SK-N-SH treated with all-trans-retinoic acid at 6 μM for 48 hours (cell line): ENCODE measurements around the gene DNAAF3.

Experiments used
- ATAC-seq: fragments of 200-7000 bp; cut with Tn5 transposase; 3 replicates; pipeline ENCODE4 v1.9.1; 2020; ENCODE audit warnings: mild to moderate bottlenecking, moderate library complexity
- ARNTL ChIP-seq: fragments of 450-650 bp; formaldehyde crosslinking; IDR thresholded peaks from 2 replicates; pipeline ENCODE4 v1.5.0; 2020; ENCODE audit warnings: low read depth, mild to moderate bottlenecking, moderate library complexity, borderline replicate concordance
- BACH2 ChIP-seq: fragments of 250-450 bp; sonication (Bioruptor Pico); IDR thresholded peaks from 2 replicates; pipeline ENCODE4 v1.9.0; 2021; ENCODE audit warnings: mild to moderate bottlenecking, borderline replicate concordance
- CSDC2 ChIP-seq: fragments of 250-450 bp; sonication (Bioruptor Pico); IDR thresholded peaks from 2 replicates; pipeline ENCODE4 v1.5.0; 2020; ENCODE audit warnings: mild to moderate bottlenecking, moderate library complexity
- CSRNP3 ChIP-seq: fragments of 250-450 bp; sonication (Bioruptor Pico); IDR thresholded peaks from 2 replicates; pipeline ENCODE4 v1.5.1; 2021; ENCODE audit warnings: mild to moderate bottlenecking, moderate library complexity
- GLIS3 ChIP-seq: fragments of 250-450 bp; sonication (Bioruptor Pico); IDR thresholded peaks from 2 replicates; pipeline ENCODE4 v1.5.0; 2020; ENCODE audit warnings: mild to moderate bottlenecking, moderate library complexity
- ISL1 ChIP-seq: fragments of 250-450 bp; sonication (Bioruptor Pico); IDR thresholded peaks from 2 replicates; pipeline ENCODE4 v2.1.2; 2022; ENCODE audit warnings: mild to moderate bottlenecking, moderate library complexity
- OSR1 ChIP-seq: fragments of 250-450 bp; sonication (Bioruptor Pico); IDR thresholded peaks from 2 replicates; pipeline ENCODE4 v1.8.0; 2022; ENCODE audit warnings: moderate library complexity, mild to moderate bottlenecking, inconsistent platforms
- POU6F1 ChIP-seq: fragments of 250-450 bp; sonication (Bioruptor Pico); IDR thresholded peaks from 2 replicates; pipeline ENCODE4 v1.8.0; 2021; ENCODE audit warnings: low read depth, mild to moderate bottlenecking, moderate library complexity, borderline replicate concordance
- PPARA ChIP-seq: fragments of 250-450 bp; sonication (Bioruptor Pico); IDR thresholded peaks from 2 replicates; pipeline ENCODE4 v1.5.0; 2020; ENCODE audit warnings: mild to moderate bottlenecking, borderline replicate concordance
- SNAI2 ChIP-seq: fragments of 250-450 bp; sonication (Bioruptor Pico); IDR thresholded peaks from 2 replicates; pipeline ENCODE4 v1.5.0; 2020; ENCODE audit warnings: mild to moderate bottlenecking, moderate library complexity
- TCF4 ChIP-seq: fragments of 250-450 bp; sonication (Bioruptor Pico); IDR thresholded peaks from 2 replicates; pipeline ENCODE4 v1.8.0; 2021; ENCODE audit warnings: mild to moderate bottlenecking, moderate library complexity, borderline replicate concordance
- TOX ChIP-seq: fragments of 250-450 bp; sonication (Bioruptor Pico); IDR thresholded peaks from 2 replicates; pipeline ENCODE4 v1.8.0; 2021; ENCODE audit warnings: mild to moderate bottlenecking, moderate library complexity, borderline replicate concordance
- TSHZ2 ChIP-seq: fragments of 250-450 bp; sonication (Bioruptor Pico); IDR thresholded peaks from 2 replicates; pipeline ENCODE4 v1.5.0; 2020; ENCODE audit warnings: mild to moderate bottlenecking, moderate library complexity
- ZC3H10 ChIP-seq: fragments of 250-450 bp; sonication (Bioruptor Pico); IDR thresholded peaks from 2 replicates; pipeline ENCODE4 v1.5.1; 2021; ENCODE audit warnings: mild to moderate bottlenecking, moderate library complexity
- ZFP3 ChIP-seq: fragments of 250-450 bp; sonication (Bioruptor Pico); IDR thresholded peaks from 2 replicates; pipeline ENCODE4 v1.5.0; 2020; ENCODE audit warnings: mild to moderate bottlenecking, moderate library complexity
- ZFP30 ChIP-seq: fragments of 450-650 bp; formaldehyde crosslinking; IDR thresholded peaks from 2 replicates; pipeline ENCODE4 v1.5.0; 2022; ENCODE audit warnings: mild to moderate bottlenecking, moderate library complexity
- ZNF565 ChIP-seq: fragments of 450-650 bp; formaldehyde crosslinking; conservative IDR thresholded peaks from 2 replicates; pipeline ENCODE4 v1.5.0; 2020; ENCODE audit warnings: low read depth, mild to moderate bottlenecking, moderate library complexity
- ZNF8 ChIP-seq: fragments of 450-650 bp; formaldehyde crosslinking; IDR thresholded peaks from 2 replicates; pipeline ENCODE4 v1.5.0; 2020; ENCODE audit warnings: mild to moderate bottlenecking, moderate library complexity
- TF ChIP-seq, protein P1 (sequence below): fragments of 250-450 bp; sonication (Bioruptor Pico); IDR thresholded peaks from 2 replicates; pipeline ENCODE4 v1.5.1; 2020; ENCODE audit warnings: low read depth, mild to moderate bottlenecking, moderate library complexity

DNAAF3 gene

DNA sequence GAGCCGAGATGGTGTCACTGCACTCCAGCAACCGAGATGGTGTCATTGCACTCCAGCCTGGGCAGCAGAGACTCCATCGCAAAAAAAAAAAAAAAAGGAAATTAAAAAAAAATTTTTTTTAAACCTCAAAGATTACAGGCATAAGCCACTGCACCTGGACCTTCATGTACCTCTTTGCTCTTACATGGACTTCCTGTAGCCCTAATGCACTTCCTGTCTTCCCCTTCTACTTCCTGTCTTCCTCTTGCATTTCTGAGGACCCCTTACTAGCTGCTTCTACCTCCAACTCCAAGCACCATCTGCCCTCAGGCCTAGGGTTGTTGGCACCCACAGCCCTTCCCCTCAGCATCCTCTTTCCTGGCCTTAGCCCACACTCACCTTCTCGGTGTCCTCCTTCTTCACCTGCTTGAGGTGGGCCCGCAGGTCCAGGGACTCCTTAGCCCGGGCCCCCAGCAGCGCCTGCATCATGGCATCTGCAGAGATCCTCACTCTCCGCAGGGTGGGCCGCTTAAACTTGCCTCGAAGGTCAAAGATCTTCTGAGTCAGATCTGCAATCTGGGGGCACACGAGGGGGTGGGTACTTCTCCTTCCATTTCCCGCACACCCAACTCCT is 12.7 kb downstream of the DNAAF3 start:
- ATAC-seq, result no peak
- TF ChIP-seq OSR1 (CRISPR knock-in tag) (no peak), TCF4 (CRISPR knock-in tag) (no peak), ZNF8 (no peak), BACH2 (CRISPR knock-in tag) (no peak), CSDC2 (CRISPR knock-in tag) (no peak), ISL1 (no peak), TOX (no peak), CSRNP3 (CRISPR knock-in tag) (no peak), PPARA (CRISPR knock-in tag) (no peak), ZFP30 (no peak), POU6F1 (no peak), TSHZ2 (CRISPR knock-in tag) (no peak), ARNTL (CRISPR knock-in tag) (no peak), ZC3H10 (no peak), GLIS3 (no peak), SNAI2 (CRISPR knock-in tag) (no peak), ZNF565 (no peak), ZFP3 (CRISPR knock-in tag) (no peak)
- TF ChIP-seq, protein P1, sequence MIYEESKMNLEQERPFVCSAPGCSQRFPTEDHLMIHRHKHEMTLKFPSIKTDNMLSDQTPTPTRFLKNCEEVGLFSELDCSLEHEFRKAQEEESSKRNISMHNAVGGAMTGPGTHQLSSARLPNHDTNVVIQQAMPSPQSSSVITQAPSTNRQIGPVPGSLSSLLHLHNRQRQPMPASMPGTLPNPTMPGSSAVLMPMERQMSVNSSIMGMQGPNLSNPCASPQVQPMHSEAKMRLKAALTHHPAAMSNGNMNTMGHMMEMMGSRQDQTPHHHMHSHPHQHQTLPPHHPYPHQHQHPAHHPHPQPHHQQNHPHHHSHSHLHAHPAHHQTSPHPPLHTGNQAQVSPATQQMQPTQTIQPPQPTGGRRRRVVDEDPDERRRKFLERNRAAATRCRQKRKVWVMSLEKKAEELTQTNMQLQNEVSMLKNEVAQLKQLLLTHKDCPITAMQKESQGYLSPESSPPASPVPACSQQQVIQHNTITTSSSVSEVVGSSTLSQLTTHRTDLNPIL (CRISPR knock-in tag), result no peak

- ATAC-seq, result no peak
- TF ChIP-seq, protein P1 (CRISPR knock-in tag), result no peak
- TF ChIP-seq ISL1 (no peak), ARNTL (CRISPR knock-in tag) (no peak), CSDC2 (CRISPR knock-in tag) (no peak), POU6F1 (no peak), ZNF8 (no peak), ZFP3 (CRISPR knock-in tag) (no peak), ZFP30 (no peak), TOX (no peak), GLIS3 (no peak)
- TF ChIP-seq, all 23 proteins: peak for 0
Observed at GRCh38 chr19:55152017-55152416, 14.4 kb downstream of the DNAAF3 start.
